Measurements from ENCODE around the gene PFDN2. TPM values are rescaled to one million over a fixed set of nuclear protein-coding genes. Genes with fewer than 3 reads are reported as not detected.
"Not testable (repeated sequence)": the region's sequence is repeated elsewhere in the genome, so short reads cannot be mapped to it uniquely, and the experiment has no call there.

Gene PFDN2
- polyA plus RNA-seq, 4 donors, result 58.7 to 75.7 (median 73.8) TPM

DNA sequence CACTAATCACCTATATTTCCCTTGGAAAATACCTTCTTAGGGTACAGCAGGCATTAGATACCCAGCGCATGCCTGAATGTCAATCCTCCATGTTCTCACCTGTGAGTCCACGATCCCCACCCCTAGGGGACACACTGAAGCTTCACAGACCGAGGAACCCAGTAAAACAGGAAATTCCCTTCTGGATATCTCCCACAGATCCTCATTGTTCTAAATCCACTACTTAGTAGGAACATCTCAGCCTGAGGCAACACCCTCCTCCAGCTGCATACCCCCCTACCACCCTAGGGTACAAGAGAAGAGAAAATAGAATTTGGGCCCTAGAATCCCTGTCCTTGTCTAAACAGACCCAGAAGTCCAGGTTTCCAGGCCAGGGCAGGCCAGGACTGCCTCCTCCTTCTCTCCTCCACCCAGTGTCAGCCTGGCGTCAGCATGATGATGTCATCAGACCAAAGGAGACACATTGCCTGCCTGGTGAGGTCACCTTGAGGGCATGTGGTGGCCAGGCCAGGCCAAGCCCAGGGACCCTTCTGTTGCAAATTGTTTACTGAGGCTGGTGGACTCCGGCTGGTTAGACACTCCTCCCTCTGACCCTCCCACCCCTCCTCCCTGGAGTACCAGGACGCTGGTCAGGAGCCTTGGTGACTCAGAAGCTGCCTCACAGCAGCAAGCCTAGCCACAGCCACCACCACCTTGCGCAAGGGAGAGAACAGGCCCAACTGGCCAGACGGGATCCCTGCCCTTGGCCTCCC is 34.7 kb downstream of the PFDN2 start:
- no peak for DNase-seq (ENCODE audit: low read depth in 4 of 4, low spot score in 3 of 4)

GRCh38 chr1:161082483-161082882 is 35.4 kb downstream of the PFDN2 start:
- DNase-seq (ENCODE audit: low read depth in 4 of 4, low spot score in 3 of 4), result no peak

GRCh38 chr1:161081519-161081918 is 36.3 kb downstream of the PFDN2 start:
- no peak for DNase-seq (ENCODE audit: low read depth in 4 of 4, low spot score in 3 of 4)

GRCh38 chr1:161080441-161081405 is 37.1 kb downstream of the PFDN2 start:
- DNase-seq (ENCODE audit: low read depth in 4 of 4, low spot score in 3 of 4), result no peak

GRCh38 chr1:161079436-161080110 is 38.3 kb downstream of the PFDN2 start:
- no peak for DNase-seq (ENCODE audit: low read depth in 4 of 4, low spot score in 3 of 4)

DNA sequence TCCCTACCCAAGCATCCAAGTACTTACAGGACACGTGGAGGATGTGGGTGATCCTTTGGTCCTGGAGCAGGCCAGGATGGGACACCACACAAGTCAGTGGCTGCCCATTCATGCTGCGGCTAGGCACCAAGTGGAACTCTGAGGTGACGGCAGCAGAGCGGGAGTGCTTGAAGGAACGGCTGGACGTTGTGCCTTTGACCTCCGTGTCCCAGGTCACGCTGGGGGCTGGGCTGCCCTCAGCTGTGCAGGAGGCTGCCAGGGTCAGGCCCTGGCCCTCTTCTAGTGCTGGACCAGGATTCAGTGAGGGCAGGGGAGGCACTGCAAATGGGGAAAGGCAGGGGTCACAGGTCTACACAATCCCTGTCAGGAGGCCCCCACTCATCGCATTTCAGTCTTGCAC is 40.4 kb downstream of the PFDN2 start:
- DNase-seq (ENCODE audit: low read depth in 4 of 4, low spot score in 3 of 4), result no peak

DNA sequence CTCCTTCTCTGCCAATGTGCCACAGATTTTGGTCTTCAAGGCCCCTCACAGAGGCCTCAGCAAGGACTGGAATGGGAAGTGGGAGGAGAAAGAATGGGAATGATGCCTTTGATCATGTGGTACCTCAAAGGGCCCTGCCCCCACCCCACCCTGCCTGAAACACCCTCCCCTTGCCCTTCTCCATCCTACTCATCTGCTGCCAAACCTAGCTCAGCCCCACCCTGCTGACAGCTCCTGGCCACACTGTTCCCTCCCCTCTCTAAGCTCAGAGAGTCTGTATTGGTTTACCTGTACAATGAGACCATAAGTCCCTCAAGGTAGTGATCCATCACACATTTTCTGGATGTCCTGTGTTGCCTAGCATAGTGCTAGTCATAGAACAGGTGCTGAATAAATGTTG is 41.4 kb downstream of the PFDN2 start:
- no peak for DNase-seq (ENCODE audit: low read depth in 4 of 4, low spot score in 3 of 4)

DNA sequence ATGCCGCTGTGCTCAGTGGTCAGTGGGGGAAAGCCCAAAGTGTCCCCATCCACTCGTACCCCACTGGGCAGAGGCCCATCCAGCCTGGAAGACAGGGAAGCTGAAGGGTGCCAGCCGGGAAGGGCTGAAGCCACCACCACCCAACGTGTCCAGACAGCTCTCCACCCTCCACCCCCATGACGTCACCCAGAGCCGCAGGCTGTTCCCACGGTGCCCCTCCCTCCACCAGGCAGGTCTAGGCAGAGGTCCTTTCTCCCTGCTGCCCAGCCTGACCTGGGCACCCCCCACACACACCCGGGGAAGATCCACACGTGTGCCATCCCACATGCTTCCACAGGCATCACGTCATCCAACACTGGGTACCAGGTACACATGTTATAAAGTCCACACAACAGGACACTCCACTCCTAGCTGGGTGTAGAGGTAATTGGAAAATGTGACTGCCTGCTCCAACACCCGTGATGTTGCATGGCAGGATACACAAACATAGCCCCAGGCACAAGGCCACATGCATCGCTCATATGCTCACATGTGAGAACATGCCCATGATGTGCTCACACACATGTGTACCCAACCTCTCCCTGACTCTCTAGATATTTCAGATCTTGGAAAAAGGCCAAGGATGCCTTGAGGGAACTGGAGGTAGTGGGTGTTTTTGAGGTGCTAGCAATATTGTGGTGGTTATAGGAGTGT is 43.0 kb downstream of the PFDN2 start:
- no peak for DNase-seq (ENCODE audit: low read depth in 4 of 4, low spot score in 3 of 4)

DNA sequence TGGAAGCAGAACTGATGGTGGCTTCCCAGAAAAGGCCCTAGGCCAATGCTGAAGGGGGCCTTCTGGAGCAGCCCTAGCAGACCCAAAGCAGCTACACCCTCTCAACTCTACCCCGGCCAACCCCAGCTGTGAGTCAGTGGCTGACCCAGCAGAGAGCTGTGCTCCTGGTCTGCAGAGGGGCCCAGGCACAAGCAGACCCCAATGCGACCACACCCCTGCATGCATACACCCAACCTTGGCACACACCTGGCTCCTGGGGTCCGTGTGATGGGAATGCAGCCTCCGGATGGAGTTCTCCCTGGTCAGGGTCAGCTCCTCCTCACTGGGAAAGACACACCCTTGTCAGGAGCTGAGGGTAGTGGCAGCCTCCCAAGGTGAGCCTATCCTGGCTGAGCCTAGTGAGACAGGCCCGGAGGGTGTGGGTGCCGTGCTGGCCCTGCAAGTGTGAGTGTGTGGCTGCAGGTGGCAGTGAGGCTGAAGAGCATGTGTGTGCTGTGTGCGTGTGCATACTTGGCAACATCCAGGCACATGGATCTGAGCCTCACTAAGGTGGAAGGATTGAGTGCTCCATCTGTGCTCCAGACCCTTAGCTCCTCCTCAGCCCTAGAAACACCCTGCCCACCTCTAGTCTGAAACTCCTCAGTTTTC is 44.2 kb downstream of the PFDN2 start:
- no peak for DNase-seq (ENCODE audit: low read depth in 4 of 4, low spot score in 3 of 4)

DNA sequence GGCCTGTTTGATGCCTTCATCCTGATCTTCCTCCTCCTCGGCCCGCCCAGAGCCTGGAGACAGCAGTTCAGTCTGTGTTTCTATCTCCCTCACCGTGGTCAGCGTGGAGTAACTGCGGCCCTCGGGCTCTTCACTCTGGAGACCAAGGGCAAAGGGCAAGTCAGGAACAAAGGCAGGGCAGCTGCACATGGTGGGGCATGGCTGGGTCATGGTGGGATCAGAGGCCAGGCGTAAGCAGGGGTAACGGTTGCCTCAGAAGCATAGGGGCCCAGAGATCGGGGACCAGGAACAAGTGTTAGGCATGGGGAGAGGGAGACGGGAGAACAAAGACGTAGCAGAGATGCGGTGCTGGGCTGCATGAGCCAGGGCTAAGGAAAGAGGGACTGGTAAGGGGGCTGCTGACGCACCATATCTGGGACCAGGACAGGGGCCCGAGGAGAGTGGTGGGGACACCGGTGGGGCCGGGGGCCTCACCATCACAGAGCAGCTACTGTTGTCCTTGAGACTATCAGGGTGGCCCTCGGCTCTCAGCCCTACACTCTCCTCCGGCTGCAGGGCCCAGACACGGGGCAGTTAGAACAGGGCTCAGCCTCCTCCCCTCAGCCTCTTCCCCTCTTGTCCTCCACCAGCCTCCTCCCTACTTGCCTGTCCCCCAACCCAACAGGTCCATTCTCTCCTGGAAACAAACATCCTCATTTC is 44.9 kb downstream of the PFDN2 start:
- DNase-seq (ENCODE audit: low read depth in 4 of 4, low spot score in 3 of 4), result no peak

DNA sequence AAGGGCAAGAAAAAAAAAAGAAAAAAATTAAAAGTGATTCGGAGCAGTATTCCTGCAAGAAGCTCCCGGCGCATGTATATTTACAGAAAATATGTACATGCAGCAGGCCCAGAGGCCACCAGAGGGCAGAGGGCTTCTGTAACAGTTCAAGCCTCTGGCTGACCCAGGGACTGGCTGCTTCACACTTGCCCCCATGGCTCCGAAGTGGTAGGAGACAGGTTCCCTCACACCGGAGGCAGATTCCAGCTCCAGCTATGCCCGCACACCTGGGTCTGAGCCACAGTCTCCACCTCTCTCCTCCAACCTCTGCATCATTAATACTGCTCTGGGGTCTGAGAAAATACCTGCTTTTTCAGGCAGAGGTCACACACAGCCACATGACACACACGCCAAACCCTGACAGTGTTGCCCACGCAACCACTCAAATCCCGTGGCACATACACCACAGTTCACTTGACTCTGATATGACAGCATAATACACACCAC is 45.9 kb downstream of the PFDN2 start:
- no peak for DNase-seq (ENCODE audit: low read depth in 4 of 4, low spot score in 3 of 4)

GRCh38 chr1:161070761-161071160 is 47.1 kb downstream of the PFDN2 start:
- DNase-seq (ENCODE audit: low read depth in 4 of 4, low spot score in 3 of 4), result no peak

GRCh38 chr1:161069731-161070270 is 48.0 kb downstream of the PFDN2 start, which contains the start of gene ARHGAP30:
Gene ARHGAP30, minus strand, starts transcription at chr1:161069891. Its CDS starts 267 bp downstream, at chr1:161069624.
- DNase-seq (ENCODE audit: low read depth in 4 of 4, low spot score in 3 of 4), result no peak

DNA sequence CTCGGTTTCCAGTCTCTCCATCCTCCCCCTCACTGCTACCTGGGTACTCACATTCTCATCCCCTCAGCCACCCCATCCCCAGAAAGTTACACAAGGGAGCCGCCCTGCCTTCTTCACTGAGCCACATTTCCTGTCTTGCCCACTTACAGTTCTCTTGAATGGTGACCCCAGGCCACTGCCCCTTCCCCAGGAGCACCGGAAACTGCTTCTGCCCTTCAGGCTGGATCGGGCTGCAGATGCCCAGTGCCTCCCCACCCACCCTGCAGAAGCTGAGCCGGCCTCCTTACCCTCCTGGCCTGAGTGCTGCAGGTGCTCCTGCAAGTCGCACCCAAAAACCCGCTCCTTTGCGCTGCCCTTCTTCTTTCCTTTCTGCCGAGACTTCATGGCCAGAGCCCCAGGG is 48.6 kb downstream of the PFDN2 start:
- no peak for DNase-seq (ENCODE audit: low read depth in 4 of 4, low spot score in 3 of 4)

GRCh38 chr1:161068306-161069234 is 49.3 kb downstream of the PFDN2 start:
- no peak for DNase-seq (ENCODE audit: low read depth in 4 of 4, low spot score in 3 of 4)

GRCh38 chr1:161066694-161067093 is 51.1 kb downstream of the PFDN2 start:
- no peak for DNase-seq (ENCODE audit: low read depth in 4 of 4, low spot score in 3 of 4)

DNA sequence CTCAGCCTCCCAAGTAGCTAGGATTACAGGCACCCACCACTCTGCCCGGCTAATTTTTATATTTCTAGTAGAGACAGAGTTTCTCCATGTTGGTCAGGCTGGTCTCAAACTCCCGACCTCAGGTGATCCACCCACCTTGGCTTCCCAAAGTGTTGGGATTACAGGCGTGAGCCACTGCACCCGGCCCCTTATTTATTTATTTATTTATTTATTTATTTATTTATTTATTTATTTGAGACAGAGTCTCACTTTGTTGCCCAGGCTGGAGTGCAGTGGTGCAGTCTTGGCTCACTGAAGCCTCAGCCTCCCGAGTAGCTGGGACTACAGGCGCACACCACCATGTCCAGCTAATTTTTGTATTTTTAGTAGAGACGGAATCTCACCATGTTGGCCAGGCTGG is 52.2 kb downstream of the PFDN2 start:
- DNase-seq (ENCODE audit: low read depth in 4 of 4, low spot score in 3 of 4), result not testable (repeated sequence)

GRCh38 chr1:161063936-161064335 is 53.9 kb downstream of the PFDN2 start:
- not testable (repeated sequence) for DNase-seq (ENCODE audit: low read depth in 4 of 4, low spot score in 3 of 4)

All from left renal pelvis (tissue), 4 donors.